ENCODE results near the gene PTGS2.
"Not testable (repeated sequence)": the region's sequence is repeated elsewhere in the genome, so short reads cannot be mapped to it uniquely, and the experiment has no call there.

Gene PTGS2

GRCh38 chr1:186657481-186657880 is 22.7 kb downstream of the PTGS2 start:
- H3K27me3 ChIP-seq, result no peaks in the 10 kb centered on the region
- TF ChIP-seq Cebpa-rat (IDR thresholded peaks at IDR 0.05), result no peak
- H3K9me3 ChIP-seq (replicated peaks in 1 of 11), result peaks cover 0 to 72% (median 20%) of the 10 kb centered on the region in 11 experiments; a peak in 15 of 22 replicates
- no peak overlapping the region for H3K9ac ChIP-seq
- no peaks in the 10 kb centered on the region for H3K36me3 ChIP-seq
- H3K4me1 ChIP-seq, result peaks cover 0 to 86% (median 32%) of the 10 kb centered on the region in 10 experiments; a peak in 13 of 20 replicates
- H4K20me1 ChIP-seq, result no peaks in the 10 kb centered on the region
- peak overlapping the region in 1 of 11 experiments; percentile 28; a peak in 1 of 22 replicates for H3K27ac ChIP-seq
- no peak overlapping the region for H3K4me3 ChIP-seq
- peak overlapping the region in 2 of 11 experiments; percentile 25 to 50; a peak in 2 of 22 replicates for H3K4me2 ChIP-seq

DNA sequence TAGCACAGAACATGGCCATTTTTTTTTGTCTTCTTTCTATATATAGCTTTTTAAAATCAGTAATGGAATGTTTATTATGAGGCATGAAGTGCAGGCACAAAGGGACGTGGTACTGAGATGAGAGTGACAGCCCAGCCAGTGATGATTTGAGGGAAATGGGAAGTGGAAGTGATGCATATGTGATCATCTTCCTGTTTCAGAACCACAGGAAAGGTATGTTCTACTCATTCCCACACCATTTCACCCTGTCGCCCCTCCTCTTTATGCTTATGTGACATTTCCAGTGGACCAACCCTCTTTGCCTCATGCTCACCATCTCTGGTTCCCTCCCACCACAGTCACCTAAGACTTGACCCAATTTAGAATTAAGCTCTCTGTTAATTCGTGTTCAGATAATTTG is 24.3 kb downstream of the PTGS2 start:
- no peak overlapping the region for H3K9ac ChIP-seq
- peak overlapping the region in 4 of 11 experiments; percentile 16 to 43 (median 30); a peak in 4 of 22 replicates for H3K27ac ChIP-seq
- peaks cover 0 to 82% (median 32%) of the 10 kb centered on the region in 10 experiments; a peak in 13 of 20 replicates for H3K4me1 ChIP-seq
- no peaks in the 10 kb centered on the region for H3K36me3 ChIP-seq
- TF ChIP-seq Cebpa-rat (IDR thresholded peaks at IDR 0.05), result no peak
- peaks cover 0 to 67% (median 17%) of the 10 kb centered on the region in 11 experiments; a peak in 15 of 22 replicates for H3K9me3 ChIP-seq (replicated peaks in 1 of 11)
- H4K20me1 ChIP-seq, result no peaks in the 10 kb centered on the region
- peak overlapping the region in 6 of 11 experiments; percentile 16 to 67 (median 52); a peak in 12 of 22 replicates for H3K4me2 ChIP-seq
- H3K27me3 ChIP-seq, result no peaks in the 10 kb centered on the region
- no peak overlapping the region for H3K4me3 ChIP-seq

DNA sequence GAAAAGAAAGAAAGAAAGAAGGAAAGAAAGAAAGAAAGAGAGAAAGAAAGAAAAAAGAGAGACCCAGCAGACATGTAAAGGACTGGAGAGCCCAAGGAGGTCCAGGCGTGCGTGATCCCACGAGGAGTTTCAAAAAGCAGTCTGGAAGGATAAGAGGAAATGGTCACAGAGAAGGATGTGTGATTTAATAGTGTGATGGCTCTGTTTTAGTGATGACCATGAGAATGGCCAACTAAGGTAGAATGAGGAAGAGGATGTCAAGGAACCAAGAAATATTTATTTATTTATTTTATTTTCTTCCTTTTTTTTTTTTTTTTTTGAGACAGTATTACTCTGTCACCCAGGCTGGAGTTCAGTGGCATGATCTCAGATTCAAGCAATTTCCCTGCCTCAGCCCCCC is 25.5 kb downstream of the PTGS2 start:
- H3K27ac ChIP-seq, result peak overlapping the region in 2 of 11 experiments; percentile 13 to 21; a peak in 3 of 22 replicates
- no peaks in the 10 kb centered on the region for H4K20me1 ChIP-seq
- H3K36me3 ChIP-seq, result no peaks in the 10 kb centered on the region
- TF ChIP-seq Cebpa-rat (IDR thresholded peaks at IDR 0.05), result no peak
- H3K9ac ChIP-seq, result no peak overlapping the region
- no peak overlapping the region for H3K4me3 ChIP-seq
- no peaks in the 10 kb centered on the region for H3K27me3 ChIP-seq
- peak overlapping the region in 3 of 11 experiments; percentile 52 to 67 (median 55); a peak in 6 of 22 replicates for H3K4me2 ChIP-seq
- peaks cover 0 to 74% (median 31%) of the 10 kb centered on the region in 10 experiments; a peak in 13 of 20 replicates for H3K4me1 ChIP-seq
- H3K9me3 ChIP-seq (replicated peaks in 1 of 11), result peaks cover 0 to 56% (median 10%) of the 10 kb centered on the region in 11 experiments; a peak in 12 of 22 replicates

DNA sequence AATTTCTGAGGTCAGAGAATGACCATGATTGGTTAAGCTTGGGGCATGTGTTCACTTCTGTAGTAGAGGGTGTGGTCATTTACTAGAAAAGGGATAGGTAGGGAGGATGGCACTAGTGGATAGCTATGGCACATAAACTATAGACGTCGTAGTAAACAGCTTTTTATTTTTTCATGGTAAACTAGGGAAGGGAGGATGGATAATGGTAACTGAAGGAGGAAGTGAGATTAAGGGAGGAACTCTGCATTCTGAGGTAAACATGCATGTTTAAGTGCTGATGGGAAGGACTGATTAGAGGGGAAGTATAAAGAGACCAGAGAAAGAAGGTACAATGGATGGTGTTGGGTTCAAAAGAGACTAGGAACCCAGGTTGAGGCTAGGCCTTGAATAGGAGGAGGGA is 26.9 kb downstream of the PTGS2 start:
- H3K4me2 ChIP-seq, result peak overlapping the region in 5 of 11 experiments; percentile 38 to 57 (median 51); a peak in 9 of 22 replicates
- H3K4me3 ChIP-seq, result no peak overlapping the region
- H3K9ac ChIP-seq, result no peak overlapping the region
- no peaks in the 10 kb centered on the region for H3K27me3 ChIP-seq
- H4K20me1 ChIP-seq, result no peaks in the 10 kb centered on the region
- peak overlapping the region in 4 of 11 experiments; percentile 7 to 42 (median 22); a peak in 4 of 22 replicates for H3K27ac ChIP-seq
- TF ChIP-seq Cebpa-rat (IDR thresholded peaks at IDR 0.05), result no peak
- H3K9me3 ChIP-seq (replicated peaks in 1 of 11), result peaks cover 0 to 42% (median 8%) of the 10 kb centered on the region in 11 experiments; a peak in 12 of 22 replicates
- H3K36me3 ChIP-seq, result no peaks in the 10 kb centered on the region
- peaks cover 0 to 60% (median 21%) of the 10 kb centered on the region in 10 experiments; a peak in 12 of 20 replicates for H3K4me1 ChIP-seq

DNA sequence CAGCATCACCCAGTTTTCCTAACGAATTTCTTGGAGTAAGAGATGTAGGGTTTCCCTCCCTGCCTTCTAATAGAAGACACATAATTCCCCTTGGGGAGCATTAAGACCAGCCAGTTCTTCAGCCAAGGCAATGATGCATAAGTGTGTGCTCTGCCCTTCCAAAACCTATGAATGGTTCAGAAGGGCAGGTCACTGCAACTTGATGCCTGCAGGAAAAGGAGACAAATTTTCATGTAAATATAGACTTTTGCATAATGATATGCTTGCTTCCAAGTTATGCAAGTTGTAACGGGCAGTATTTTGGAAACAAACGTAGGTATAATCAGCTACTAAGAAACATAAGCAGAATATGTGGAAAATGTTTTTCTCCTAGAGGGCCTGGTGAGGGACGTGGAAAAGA is 31.6 kb downstream of the PTGS2 start:
- no peak overlapping the region for H3K27ac ChIP-seq
- H3K36me3 ChIP-seq, result no peaks in the 10 kb centered on the region
- H3K4me2 ChIP-seq, result no peak overlapping the region
- TF ChIP-seq Cebpa-rat (IDR thresholded peaks at IDR 0.05), result no peak
- H3K9ac ChIP-seq, result no peak overlapping the region
- H3K4me3 ChIP-seq, result no peak overlapping the region
- H3K4me1 ChIP-seq, result peaks cover 0 to 25% (median 9%) of the 10 kb centered on the region in 10 experiments; a peak in 12 of 20 replicates
- 0 out of 22 replicates have a peak, but pooled peaks cover 0 to 2% (median 0%) of the 10 kb centered on the region in 11 experiments for H3K9me3 ChIP-seq (replicated peaks in 1 of 11)
- no peaks in the 10 kb centered on the region for H4K20me1 ChIP-seq
- H3K27me3 ChIP-seq, result no peaks in the 10 kb centered on the region

DNA sequence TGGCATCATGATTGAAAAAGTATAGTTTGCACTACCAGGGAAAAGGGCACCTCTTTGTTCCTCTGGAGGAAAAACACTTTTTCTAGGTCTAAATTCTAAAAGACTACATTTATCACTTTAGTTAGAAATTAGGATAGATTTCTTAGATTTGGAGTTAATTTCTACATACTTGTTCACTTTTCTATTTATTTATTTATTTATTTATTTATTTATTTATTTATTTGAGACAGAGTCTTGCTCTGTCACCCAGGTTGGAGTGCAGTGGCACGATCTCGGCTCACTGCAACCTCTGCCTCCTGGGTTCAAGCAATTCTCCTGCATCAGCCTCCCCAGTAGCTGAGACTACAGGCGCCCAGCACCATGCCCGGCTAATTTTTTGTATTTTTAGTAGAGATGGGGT is 32.2 kb downstream of the PTGS2 start:
- H3K4me1 ChIP-seq, result peaks cover 0 to 23% (median 3%) of the 10 kb centered on the region in 10 experiments; a peak in 11 of 20 replicates
- not testable (repeated sequence) for H4K20me1 ChIP-seq; H3K4me3 ChIP-seq; H3K27me3 ChIP-seq; H3K4me2 ChIP-seq; H3K9ac ChIP-seq; H3K36me3 ChIP-seq; H3K9me3 ChIP-seq (replicated peaks in 1 of 11); H3K27ac ChIP-seq

DNA sequence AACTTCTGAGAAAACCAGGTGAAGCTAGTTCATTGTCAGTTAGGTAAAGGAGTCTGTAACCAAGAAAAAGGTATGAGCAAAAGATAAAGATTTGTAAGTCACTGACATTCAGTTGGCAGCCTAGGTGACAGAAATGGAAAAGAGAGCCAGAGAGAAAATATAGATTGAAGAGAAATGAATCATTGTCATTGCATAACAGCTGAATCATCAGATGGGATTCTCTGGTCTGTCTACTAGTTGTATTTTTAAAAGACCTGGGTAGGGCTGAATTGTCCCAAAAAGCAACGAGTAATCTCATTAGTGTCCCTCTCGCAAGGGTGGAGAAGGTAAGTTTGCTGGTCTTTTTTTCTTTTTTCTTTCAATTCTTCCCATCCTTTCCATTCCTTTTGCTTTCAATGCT is 36.6 kb downstream of the PTGS2 start:
- Histone ChIP-seq H3K4me1 (peaks cover 0 to 16% (median 0%) of the 10 kb centered on the region in 10 experiments; a peak in 7 of 20 replicates), H3K4me3 (no peak overlapping the region), H3K27me3 (no peaks in the 10 kb centered on the region), H4K20me1 (no peaks in the 10 kb centered on the region), H3K27ac (peak overlapping the region in 1 of 11 experiments; percentile 4; a peak in 1 of 22 replicates), H3K4me2 (peak overlapping the region in 4 of 11 experiments; percentile 36 to 79 (median 60); a peak in 8 of 22 replicates), H3K9me3 (replicated peaks in 1 of 11) (no peaks in the 10 kb centered on the region), H3K9ac (no peak overlapping the region), H3K36me3 (no peaks in the 10 kb centered on the region)
- no peak for TF ChIP-seq Cebpa-rat (IDR thresholded peaks at IDR 0.05)

- H3K9me3 ChIP-seq (replicated peaks in 1 of 11); H4K20me1 ChIP-seq; H3K9ac ChIP-seq; H3K27ac ChIP-seq; H3K4me3 ChIP-seq; H3K36me3 ChIP-seq; H3K27me3 ChIP-seq; H3K4me2 ChIP-seq: not testable (repeated sequence)
- peaks cover 0 to 13% (median 0%) of the 10 kb centered on the region in 10 experiments; a peak in 5 of 20 replicates for H3K4me1 ChIP-seq
Observed at GRCh38 chr1:186637567-186637966, 42.7 kb downstream of the PTGS2 start.

DNA sequence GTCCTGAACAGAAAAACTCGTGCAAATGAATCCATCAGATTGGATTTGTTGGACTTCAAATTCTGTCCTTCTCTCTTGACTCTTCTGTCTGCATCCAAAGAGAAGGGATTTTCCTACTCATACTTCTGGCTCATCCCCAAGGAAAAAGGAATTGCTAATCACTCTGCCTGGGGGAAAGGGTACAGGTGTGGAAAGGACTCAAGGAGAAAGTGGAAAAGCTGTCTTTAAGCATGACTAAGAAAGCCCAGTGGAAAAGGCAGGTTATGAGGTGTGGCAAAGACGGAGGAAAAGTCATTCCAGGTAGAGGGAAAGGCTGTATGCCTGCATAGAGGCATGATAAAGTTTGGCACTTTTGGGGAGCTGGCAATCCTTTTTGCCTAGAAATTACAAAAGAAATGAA is 43.4 kb downstream of the PTGS2 start:
- H3K36me3 ChIP-seq, result no peaks in the 10 kb centered on the region
- no peak overlapping the region for H3K4me2 ChIP-seq
- H3K4me1 ChIP-seq, result peaks cover 0 to 18% (median 0%) of the 10 kb centered on the region in 10 experiments; a peak in 5 of 20 replicates
- no peak for TF ChIP-seq Cebpa-rat (IDR thresholded peaks at IDR 0.05)
- no peaks in the 10 kb centered on the region for H4K20me1 ChIP-seq
- no peak overlapping the region for H3K27ac ChIP-seq
- no peak overlapping the region for H3K4me3 ChIP-seq
- no peak overlapping the region for H3K9ac ChIP-seq
- H3K27me3 ChIP-seq, result no peaks in the 10 kb centered on the region
- H3K9me3 ChIP-seq (replicated peaks in 1 of 11), result 0 out of 22 replicates have a peak, but pooled peaks cover 0 to 5% (median 0%) of the 10 kb centered on the region in 11 experiments

DNA sequence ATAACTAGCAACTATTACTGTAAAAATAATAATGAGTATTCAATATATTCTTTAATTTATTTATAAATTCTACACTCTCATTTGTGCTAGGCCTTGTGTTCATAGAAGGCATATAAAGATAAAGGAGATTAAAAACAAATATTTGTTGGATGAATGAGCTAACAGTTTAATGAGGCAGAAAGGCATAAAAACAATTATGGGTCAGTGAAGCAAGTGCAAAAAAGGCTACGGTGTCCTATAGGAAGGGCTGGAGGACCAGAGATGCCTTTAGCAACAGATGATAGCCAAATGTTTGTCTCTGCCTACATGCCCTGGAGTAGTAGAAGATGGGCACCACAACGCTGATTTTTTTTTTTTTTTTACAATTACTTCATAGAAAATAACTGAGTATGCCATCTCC is 45.7 kb downstream of the PTGS2 start:
- Histone ChIP-seq H3K36me3 (no peaks in the 10 kb centered on the region), H3K27me3 (no peaks in the 10 kb centered on the region), H3K4me1 (peaks cover 0 to 28% (median 0%) of the 10 kb centered on the region in 10 experiments; a peak in 5 of 20 replicates), H3K9me3 (replicated peaks in 1 of 11) (peaks cover 0 to 11% (median 0%) of the 10 kb centered on the region in 11 experiments; a peak in 1 of 22 replicates), H3K27ac (no peak overlapping the region), H3K9ac (no peak overlapping the region), H3K4me2 (no peak overlapping the region), H3K4me3 (no peak overlapping the region), H4K20me1 (no peaks in the 10 kb centered on the region)
- TF ChIP-seq Cebpa-rat (IDR thresholded peaks at IDR 0.05), result no peak
